Renal pelvis (tissue), 4 donors: ENCODE results near the gene TPGS2. TPM values are rescaled to one million over a fixed set of nuclear protein-coding genes. Genes with fewer than 3 reads are reported as not detected.

Source experiments
- DNase-seq: peaks from one replicate; pipeline ENCODE4 v3.0.0-alpha.2; 2013
- polyA plus RNA-seq, 3 donors: library from polyadenylated mRNA; unstranded; fragments of 120-200 nt; gene quantifications; one replicate each; pipeline ENCODE4 v1.2.1, GENCODE V29; 2013; ENCODE audit not compliant: insufficient read length in 3 of 3

The TPGS2 gene
- polyA plus RNA-seq, 3 donors, result 109 to 131 (median 128) TPM

- DNase-seq, result no peak
These were observed 83.4 kb downstream of the TPGS2 start for GRCh38 chr18:36745219-36745975.

GRCh38 chr18:36744261-36744876 is 84.4 kb downstream of the TPGS2 start:
- DNase-seq, result no peak

Other genes starting within 250 kb of the TPGS2 start
- gene KIAA1328, start 125 bp upstream of the TPGS2 start, polyA plus RNA-seq, result 10 to 100 TPM in 2 of 3 donors, 1 to 10 TPM in 1; 8.5 to 14.9 (median 12.1) TPM